Endothelial cell of umbilical vein (primary cell): ENCODE data around the gene KCNIP1. TPM values are rescaled to one million over a fixed set of nuclear protein-coding genes. Genes with fewer than 3 reads are reported as not detected.

Source experiments
- BruUV-seq: library from RNA; stranded (reverse); fragments of 400-500 nt; replicated peaks from 2 replicates; lab custom pipeline; 2021; lab: Mats Ljungman, UMichigan
- CTCF ChIA-PET: fragments of 300-600, 350-600 bp; sonication (Branson Sonifier 250); formaldehyde crosslinking; loops from one replicate; lab custom pipeline; 2021; ENCODE audit warnings: antibody characterized with exemption, inconsistent platforms; lab: Charles Lee
- POLR2A ChIA-PET: fragments of 300-600, 350-600 bp; sonication (Branson Sonifier 250); formaldehyde crosslinking; loops from one replicate; lab custom pipeline; 2021; ENCODE audit warnings: antibody characterized with exemption, inconsistent platforms; lab: Charles Lee
- DNase-seq: peaks from one replicate; pipeline ENCODE4 v3.0.0-alpha.2; 2011; ENCODE audit warnings: low read depth, low spot score
- FAIRE-seq: peaks from 2 replicates; lab custom pipeline; 2011; peaks lifted over from hg19 to GRCh38; lab: Jason Lieb, UNC
- H2AFZ ChIP-seq: 2 replicates; pipeline ENCODE4 v1.6.0; 2012; ENCODE audit warnings: low read depth, low read length, control low read depth, inconsistent platforms
- H3K27ac ChIP-seq: 2 replicates; pipeline ENCODE4 v1.5.1; 2011; ENCODE audit warnings: low read depth, mild to moderate bottlenecking, control low read depth, low read length, moderate library complexity; ENCODE audit not compliant: insufficient read depth
- H3K27me3 ChIP-seq, 2 experiments: 2 replicates each; pipeline versions ENCODE4 v1.6.0 to v1.6.1; 2011; ENCODE audit warnings: low read length in 2 of 2, mixed read lengths in 1 of 2; ENCODE audit not compliant: control insufficient read depth in 2 of 2, insufficient read depth in 2 of 2
- H3K36me3 ChIP-seq, 2 experiments: 2 replicates in 1 of 2; 3 replicates in 1 of 2; pipeline ENCODE4 v1.5.1; 2011; ENCODE audit warnings: low read length in 2 of 2, mild to moderate bottlenecking in 1 of 2, moderate library complexity in 1 of 2; ENCODE audit not compliant: control insufficient read depth in 2 of 2, insufficient read depth in 2 of 2; ENCODE audit errors: extremely low read depth in 1 of 2
- H3K4me1 ChIP-seq: 3 replicates; pipeline ENCODE4 v1.5.1; 2011; ENCODE audit warnings: mild to moderate bottlenecking, low read length; ENCODE audit not compliant: control insufficient read depth, insufficient read depth; ENCODE audit errors: extremely low read depth
- H3K4me2 ChIP-seq: 2 replicates; pipeline ENCODE4 v1.6.1; 2011; ENCODE audit warnings: low read length, control low read depth, mixed read lengths; ENCODE audit not compliant: insufficient read depth
- H3K4me3 ChIP-seq, 3 experiments: fragments of 200-600 bp in 1 of 3; sonication (generic), shearing (Covaris generic) in 1 of 3; replicated peaks in 1 of 3; 2 replicates each; pipeline ENCODE4 v1.5.1; 2011 to 2016; ENCODE audit warnings: control low read depth in 3 of 3, low read length in 3 of 3, mild to moderate bottlenecking in 2 of 3, inconsistent platforms in 1 of 3, low read depth in 1 of 3, moderate library complexity in 1 of 3; ENCODE audit not compliant: insufficient read depth in 1 of 3
- H3K79me2 ChIP-seq: 2 replicates; pipeline ENCODE4 v1.6.0; 2012; ENCODE audit warnings: low read length, inconsistent platforms; ENCODE audit not compliant: control insufficient read depth, insufficient read depth
- H3K9ac ChIP-seq: replicated peaks from 2 replicates; pipeline ENCODE3; 2011; ENCODE audit warnings: low read length, control low read depth; ENCODE audit not compliant: insufficient read depth; ENCODE audit errors: extremely low read depth
- H3K9me1 ChIP-seq: replicated peaks from 3 replicates; pipeline ENCODE4 v1.6.0; 2011; ENCODE audit warnings: mild to moderate bottlenecking, low read length; ENCODE audit not compliant: control insufficient read depth, insufficient read depth; ENCODE audit errors: extremely low read depth
- H3K9me3 ChIP-seq: replicated peaks from 2 replicates; pipeline ENCODE4 v1.5.1; 2012; ENCODE audit warnings: low read length, inconsistent platforms; ENCODE audit not compliant: control insufficient read depth, insufficient read depth
- H4K20me1 ChIP-seq: replicated peaks from 2 replicates; pipeline ENCODE3; 2011; ENCODE audit warnings: mild to moderate bottlenecking, low read length; ENCODE audit not compliant: control insufficient read depth, insufficient read depth; ENCODE audit errors: extremely low read depth
- CTCF ChIP-seq, 2 donors: IDR thresholded peaks; 1 replicate in 1 of 2; 2 replicates in 1 of 2; pipeline ENCODE4 v1.5.1; 2011; ENCODE audit warnings: low read length in 2 of 2, mild to moderate bottlenecking in 2 of 2, moderate library complexity in 2 of 2, control low read depth in 1 of 2, inconsistent platforms in 1 of 2, low read depth in 1 of 2; ENCODE audit not compliant: insufficient read depth in 1 of 2; ENCODE audit errors: extremely low read depth in 1 of 2
- EZH2 ChIP-seq: IDR thresholded peaks from 2 replicates; pipeline ENCODE4 v1.6.1; 2012; ENCODE audit warnings: borderline replicate concordance, low read depth, mild to moderate bottlenecking, moderate library complexity, low read length, inconsistent platforms; ENCODE audit not compliant: severe bottlenecking
- FOS ChIP-seq: IDR thresholded peaks from 2 replicates; pipeline ENCODE4 v1.6.1; 2011; ENCODE audit warnings: mild to moderate bottlenecking, low read length, moderate library complexity, borderline replicate concordance; ENCODE audit not compliant: insufficient read depth
- GATA2 ChIP-seq: IDR thresholded peaks from 2 replicates; pipeline ENCODE4 v1.7.0; 2011; ENCODE audit warnings: low read depth, mild to moderate bottlenecking, moderate library complexity, mixed read lengths, low read length; ENCODE audit not compliant: insufficient read length, insufficient read depth
- JUN ChIP-seq: IDR thresholded peaks from 2 replicates; pipeline ENCODE4 v1.6.1; 2011; ENCODE audit warnings: borderline replicate concordance, low read depth; ENCODE audit not compliant: insufficient read length, insufficient read depth
- MAX ChIP-seq: IDR thresholded peaks from 2 replicates; pipeline ENCODE4 v1.6.1; 2011; ENCODE audit not compliant: insufficient read depth, insufficient read length
- MYC ChIP-seq: IDR thresholded peaks from one replicate; pipeline ENCODE4 v1.6.1; 2011; ENCODE audit warnings: mild to moderate bottlenecking, low read depth, low read length
- POLR2A ChIP-seq: IDR thresholded peaks from 2 replicates; pipeline ENCODE4 v1.6.1; 2012; ENCODE audit warnings: low read depth, mild to moderate bottlenecking, control low read depth, low read length
- POLR2AphosphoS5 ChIP-seq: IDR thresholded peaks from 2 replicates; pipeline ENCODE4 v1.6.1; 2012; ENCODE audit warnings: low read depth, mild to moderate bottlenecking, control low read depth, low read length, moderate library complexity; ENCODE audit not compliant: insufficient read depth
- dilution Hi-C: fragments of 300-500 bp; cut with MboI; formaldehyde crosslinking; loops from one replicate; pipeline ENCODE4 v1.15.0; 2019; ENCODE audit warnings: low sequenced_read_pairs; ENCODE audit not compliant: extremely low pct_ligation_motif_present
- intact Hi-C: fragments of 100-400 bp; cut with micrococcal nuclease; formaldehyde crosslinking; loops from one replicate; pipeline ENCODE4 v1.10.0; 2022
- polyA plus RNA-seq, 4 experiments: library from polyadenylated mRNA; depleted of rRNA in 3 of 4; stranded (reverse) in 3 of 4; unstranded in 1 of 4; fragments of >200 nt; gene quantifications; 2 replicates each; pipeline versions ENCODE4 v1.2.1 to v1.2.3, GENCODE V29; 2011 to 2012; ENCODE audit warnings: missing spikeins in 1 of 4
- total RNA-seq: library from RNA; stranded (reverse); gene quantifications from 2 replicates; pipeline ENCODE4 v1.2.3, GENCODE V29; 2021

KCNIP1 gene
- total and polyA plus RNA-seq, 2 donors (not counting 3 experiments of a cell fraction or from before 2014, with no cell fraction given): 0.15 TPM; not detected in 1

- no peaks in the 10 kb centered on the region for H4K20me1 ChIP-seq
- intact Hi-C loops: no loop called here
- no peak overlapping the region for H3K4me3 ChIP-seq
- no peak overlapping the region for H3K27ac ChIP-seq
- FAIRE-seq: no peak
- H3K79me2 ChIP-seq: no peaks in the 10 kb centered on the region
- H2AFZ ChIP-seq: no peak overlapping the region
- no peak overlapping the region for H3K4me2 ChIP-seq
- H3K9ac ChIP-seq: no peak overlapping the region
- no peak for DNase-seq
- H3K9me1 ChIP-seq: no peaks in the 10 kb centered on the region
- peaks cover 2 to 9% of the 10 kb centered on the region in 2 experiments for H3K27me3 ChIP-seq
- TF ChIP-seq JUN: no peak
- no peak for TF ChIP-seq GATA2
- no peak for TF ChIP-seq MYC
- no peak for TF ChIP-seq FOS
- TF ChIP-seq POLR2A: no peak
- TF ChIP-seq CTCF (IDR thresholded peaks at IDR 0.05; ENCODE audit: extremely low read depth in 1 of 2, insufficient read depth in 1 of 2, low read depth in 1 of 2, low read length in 2 of 2): no peak
- no peak for TF ChIP-seq EZH2
- TF ChIP-seq POLR2AphosphoS5: no peak
- TF ChIP-seq MAX: no peak
- peaks cover 9% of the 10 kb centered on the region for H3K4me1 ChIP-seq
- ChIA-PET CTCF (interaction anchor here (2.8 kb wide), 1 partner anchor 150 kb away, joined by 17 read pairs; no protein-coding TSS in a partner anchor), POLR2A (no interaction called here)
- dilution Hi-C loops: no loop called here
- H3K36me3 ChIP-seq: no peaks in the 10 kb centered on the region
- BruUV-seq: no TSS peak
- no peaks in the 10 kb centered on the region for H3K9me3 ChIP-seq
Observed at GRCh38 chr5:170641589-170642031, 137.8 kb downstream of the KCNIP1 start.
